HEK293 (cell line): Measurements from ENCODE around the gene CHCHD5.
"Not testable (repeated sequence)": the region's sequence is repeated elsewhere in the genome, so short reads cannot be mapped to it uniquely, and the experiment has no call there.

ENCODE experiments used
- CTCF ChIA-PET: fragments of 350-600 bp; formaldehyde crosslinking; extraction: SDS; loops from one replicate; lab custom pipeline; 2021; ENCODE audit warnings: antibody characterized with exemption; lab: Yijun Ruan, JAX
- POLR2A ChIA-PET: fragments of 300-600 bp; formaldehyde crosslinking; extraction: SDS; loops from one replicate; lab custom pipeline; 2020; ENCODE audit warnings: antibody characterized with exemption, inconsistent platforms; lab: Yijun Ruan, JAX
- H3K27ac ChIP-seq: fragments of 200-500 bp; sonication (Bioruptor generic); 2 replicates; pipeline ENCODE4 v1.5.1; 2014; ENCODE audit warnings: low read depth, low read length, control low read depth, inconsistent platforms; ENCODE audit errors: extremely low read depth
- H3K36me3 ChIP-seq, 2 experiments: fragments of 200-500 bp in 1 of 2; sonication (Bioruptor generic) in 1 of 2; 1 replicate in 1 of 2; 2 replicates in 1 of 2; pipeline ENCODE4 v1.5.1; 2014 to 2017; ENCODE audit warnings: inconsistent platforms in 2 of 2, low read length in 2 of 2; ENCODE audit not compliant: control insufficient read depth in 2 of 2, insufficient read depth in 1 of 2
- H3K4me1 ChIP-seq: fragments of 200-500 bp; sonication (Bioruptor generic); 2 replicates; pipeline ENCODE4 v1.5.1; 2014; ENCODE audit warnings: mild to moderate bottlenecking, low read length, inconsistent platforms; ENCODE audit not compliant: control insufficient read depth, insufficient read depth
- H3K4me3 ChIP-seq: 2 replicates; pipeline ENCODE4 v1.5.1; 2011; ENCODE audit warnings: low read depth, mild to moderate bottlenecking, control low read depth, low read length, moderate library complexity
- H3K9me3 ChIP-seq: fragments of 200-500 bp; sonication (Bioruptor generic); 2 replicates; pipeline ENCODE4 v1.5.1; 2014; ENCODE audit warnings: low read depth, low read length, inconsistent platforms; ENCODE audit not compliant: control insufficient read depth, insufficient read depth
- BCL11B ChIP-seq: fragments of 450-650 bp; formaldehyde crosslinking; IDR thresholded peaks from 2 replicates; pipeline ENCODE4 v1.5.1; 2016; ENCODE audit warnings: low read depth, missing biosample characterization, missing genetic modification characterization
- HIC1 ChIP-seq: fragments of 450-650 bp; formaldehyde crosslinking; IDR thresholded peaks from 2 replicates; pipeline ENCODE4 v1.5.1; 2016; ENCODE audit warnings: missing biosample characterization, missing genetic modification characterization
- HOXD13 ChIP-seq: sonication (generic); formaldehyde crosslinking; IDR thresholded peaks from 2 replicates; pipeline ENCODE4 v1.8.0; 2022; ENCODE audit warnings: missing genetic modification reagents, borderline replicate concordance
- REPIN1 ChIP-seq: fragments of 450-650 bp; formaldehyde crosslinking; IDR thresholded peaks from 2 replicates; pipeline ENCODE4 v1.5.1; 2017; ENCODE audit warnings: missing biosample characterization, missing genetic modification characterization, low read depth
- REST ChIP-seq: fragments of 450-650 bp; formaldehyde crosslinking; IDR thresholded peaks from 2 replicates; pipeline ENCODE4 v1.5.1; 2016; ENCODE audit warnings: missing biosample characterization, missing genetic modification characterization
- ZFP41 ChIP-seq: fragments of 450-650 bp; formaldehyde crosslinking; IDR thresholded peaks from 2 replicates; pipeline ENCODE4 v1.5.1; 2016; ENCODE audit warnings: missing biosample characterization, missing genetic modification characterization, borderline replicate concordance
- ZIC2 ChIP-seq: fragments of 450-650 bp; formaldehyde crosslinking; IDR thresholded peaks from 2 replicates; pipeline ENCODE4 v1.5.1; 2016; ENCODE audit warnings: missing biosample characterization, missing genetic modification characterization
- ZNF18 ChIP-seq: fragments of 450-650 bp; formaldehyde crosslinking; IDR thresholded peaks from 2 replicates; pipeline ENCODE4 v1.5.1; 2016; ENCODE audit warnings: missing biosample characterization, missing genetic modification characterization
- ZNF266 ChIP-seq: fragments of 450-650 bp; formaldehyde crosslinking; IDR thresholded peaks from 2 replicates; pipeline ENCODE4 v1.5.1; 2016; ENCODE audit warnings: missing biosample characterization, missing genetic modification characterization, low read depth
- ZNF529 ChIP-seq: fragments of 450-650 bp; formaldehyde crosslinking; IDR thresholded peaks from 2 replicates; pipeline ENCODE4 v1.5.1; 2017; ENCODE audit warnings: missing genetic modification characterization, missing biosample characterization; ENCODE audit not compliant: insufficient replicate concordance
- ZNF544 ChIP-seq: fragments of 450-650 bp; formaldehyde crosslinking; IDR thresholded peaks from 2 replicates; pipeline ENCODE4 v1.5.0; 2017; ENCODE audit warnings: missing biosample characterization, missing genetic modification characterization
- ZNF560 ChIP-seq: fragments of 450-650 bp; formaldehyde crosslinking; IDR thresholded peaks from 2 replicates; pipeline ENCODE4 v1.5.1; 2017; ENCODE audit warnings: missing biosample characterization, missing genetic modification characterization, borderline replicate concordance
- ZNF658 ChIP-seq: fragments of 450-650 bp; formaldehyde crosslinking; IDR thresholded peaks from 2 replicates; pipeline ENCODE4; 2016; ENCODE audit warnings: missing biosample characterization, missing genetic modification characterization
- ZNF701 ChIP-seq: fragments of 450-650 bp; formaldehyde crosslinking; IDR thresholded peaks from 2 replicates; pipeline ENCODE4 v1.5.1; 2016; ENCODE audit warnings: missing biosample characterization, missing genetic modification characterization
- ZNF791 ChIP-seq: fragments of 450-650 bp; formaldehyde crosslinking; IDR thresholded peaks from 2 replicates; pipeline ENCODE4 v1.5.1; 2016; ENCODE audit warnings: missing biosample characterization, missing genetic modification characterization
- ZNF837 ChIP-seq: fragments of 450-650 bp; formaldehyde crosslinking; IDR thresholded peaks from 2 replicates; pipeline ENCODE4 v1.5.1; 2016; ENCODE audit warnings: missing biosample characterization, missing genetic modification characterization

CHCHD5 gene

GRCh38 chr2:112612283-112612682 is 27.9 kb downstream of the CHCHD5 start:
- H3K4me1 ChIP-seq, H3K36me3 ChIP-seq, H3K27ac ChIP-seq, H3K4me3 ChIP-seq, POLR2A ChIA-PET, H3K9me3 ChIP-seq: not testable (repeated sequence)
- CTCF ChIA-PET = interaction anchor here (1.5 to 3.9 kb wide), 2 partner anchors 12 to 14 kb away, joined by 5 to 16 read pairs; no protein-coding TSS in a partner anchor
- peak; percentile 68 for TF ChIP-seq ZNF529 (tag by site-specific recombination)

GRCh38 chr2:112614201-112614840 is 29.9 kb downstream of the CHCHD5 start:
- Histone ChIP-seq H3K9me3 (no peaks in the 10 kb centered on the region), H3K27ac (no peak overlapping the region), H3K36me3 (no peaks in the 10 kb centered on the region), H3K4me1 (no peaks in the 10 kb centered on the region), H3K4me3 (no peak overlapping the region)
- POLR2A ChIA-PET = no interaction called here
- CTCF ChIA-PET = interaction anchor here (0.6 to 0.7 kb wide), 3 partner anchors 17 to 1468 kb away, joined by 3 read pairs; no protein-coding TSS in a partner anchor
- TF ChIP-seq ZNF658 (tag by site-specific recombination) = no peak
- no peak for TF ChIP-seq ZNF544 (tag by site-specific recombination)
- no peak for TF ChIP-seq ZNF791 (tag by site-specific recombination)
- TF ChIP-seq ZNF560 = no peak
- TF ChIP-seq HOXD13 (CRISPR knock-in tag) = no peak
- TF ChIP-seq BCL11B (tag by site-specific recombination) = no peak
- TF ChIP-seq ZNF266 (tag by site-specific recombination) = no peak
- no peak for TF ChIP-seq ZNF837 (tag by site-specific recombination)
- TF ChIP-seq REPIN1 = no peak
- TF ChIP-seq HIC1 (tag by site-specific recombination) = no peak
- no peak for TF ChIP-seq ZFP41 (tag by site-specific recombination)
- no peak for TF ChIP-seq ZNF701 (tag by site-specific recombination)
- no peak for TF ChIP-seq ZIC2 (tag by site-specific recombination)
- TF ChIP-seq ZNF18 = no peak
- no peak for TF ChIP-seq REST (tag by site-specific recombination)
